ENCODE measurements around the gene BCL2L11.

DNA sequence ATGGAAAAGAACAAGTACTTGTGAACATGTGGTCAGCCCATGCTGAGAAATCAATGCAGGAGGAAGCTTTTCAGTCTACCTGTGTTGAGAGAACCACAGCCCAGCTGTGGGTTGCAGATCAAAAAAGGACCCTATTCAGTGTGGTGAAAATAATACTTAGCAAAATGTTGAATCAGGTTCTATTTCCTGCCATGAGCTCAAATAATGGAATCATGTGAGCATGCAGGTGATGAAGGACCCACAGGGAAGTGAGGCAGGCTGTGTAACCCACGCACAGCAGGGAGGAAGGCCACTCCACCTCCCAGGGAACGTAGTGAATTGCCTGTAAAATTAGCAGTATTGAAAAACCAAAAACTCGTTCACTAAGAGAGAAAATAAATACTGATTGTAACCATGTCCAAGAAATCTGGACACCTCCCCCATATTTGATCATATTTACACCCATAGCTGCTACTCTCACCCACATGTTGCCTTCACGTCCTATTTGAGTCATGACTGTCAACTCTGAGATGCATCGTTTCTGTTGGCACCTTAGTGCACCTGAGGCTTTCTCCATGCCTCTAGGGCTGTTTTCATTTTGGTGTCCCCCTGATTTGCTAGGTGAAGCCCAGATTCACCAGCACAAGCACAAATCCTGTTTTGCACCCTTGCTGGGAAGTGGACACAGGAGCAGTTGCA lies 20.5 kb upstream of the BCL2L11 start:
- TF ChIP-seq, protein P1, sequence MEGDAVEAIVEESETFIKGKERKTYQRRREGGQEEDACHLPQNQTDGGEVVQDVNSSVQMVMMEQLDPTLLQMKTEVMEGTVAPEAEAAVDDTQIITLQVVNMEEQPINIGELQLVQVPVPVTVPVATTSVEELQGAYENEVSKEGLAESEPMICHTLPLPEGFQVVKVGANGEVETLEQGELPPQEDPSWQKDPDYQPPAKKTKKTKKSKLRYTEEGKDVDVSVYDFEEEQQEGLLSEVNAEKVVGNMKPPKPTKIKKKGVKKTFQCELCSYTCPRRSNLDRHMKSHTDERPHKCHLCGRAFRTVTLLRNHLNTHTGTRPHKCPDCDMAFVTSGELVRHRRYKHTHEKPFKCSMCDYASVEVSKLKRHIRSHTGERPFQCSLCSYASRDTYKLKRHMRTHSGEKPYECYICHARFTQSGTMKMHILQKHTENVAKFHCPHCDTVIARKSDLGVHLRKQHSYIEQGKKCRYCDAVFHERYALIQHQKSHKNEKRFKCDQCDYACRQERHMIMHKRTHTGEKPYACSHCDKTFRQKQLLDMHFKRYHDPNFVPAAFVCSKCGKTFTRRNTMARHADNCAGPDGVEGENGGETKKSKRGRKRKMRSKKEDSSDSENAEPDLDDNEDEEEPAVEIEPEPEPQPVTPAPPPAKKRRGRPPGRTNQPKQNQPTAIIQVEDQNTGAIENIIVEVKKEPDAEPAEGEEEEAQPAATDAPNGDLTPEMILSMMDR (conservative IDR thresholded peaks at IDR 0.05 in 1 of 2, IDR thresholded peaks at IDR 0.05 in 1 of 2; ENCODE audit: extremely low read depth in 1 of 2, insufficient read depth in 1 of 2, low read depth in 1 of 2, low read length in 2 of 2), result no peak
- no peak for TF ChIP-seq EZH2 (IDR thresholded peaks at IDR 0.05; ENCODE audit: borderline replicate concordance, low read length)

All from mammary epithelial cell (primary cell).